Measurements from ENCODE around the gene SACM1L.

DNA sequence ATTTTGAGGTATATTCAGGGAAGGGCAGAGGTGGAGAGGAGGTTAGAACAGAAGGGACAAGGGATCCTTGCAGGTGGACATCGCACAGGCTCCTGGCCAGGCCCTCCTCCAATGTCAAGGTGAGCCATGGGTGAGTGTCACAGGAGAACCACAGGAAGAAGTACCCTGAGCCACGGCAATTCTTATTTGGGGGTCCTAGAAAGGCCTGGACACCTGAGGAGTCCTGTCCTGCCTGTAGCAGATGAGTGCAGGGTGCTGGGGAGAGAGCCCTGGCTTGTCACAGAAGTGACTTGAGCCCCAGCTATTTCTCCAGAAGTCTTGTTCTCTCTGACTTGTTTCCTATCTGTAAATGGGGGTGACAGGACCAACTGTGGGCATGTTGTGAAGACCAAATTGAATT is 102.8 kb downstream of the SACM1L start:
- TF ChIP-seq, protein P1, sequence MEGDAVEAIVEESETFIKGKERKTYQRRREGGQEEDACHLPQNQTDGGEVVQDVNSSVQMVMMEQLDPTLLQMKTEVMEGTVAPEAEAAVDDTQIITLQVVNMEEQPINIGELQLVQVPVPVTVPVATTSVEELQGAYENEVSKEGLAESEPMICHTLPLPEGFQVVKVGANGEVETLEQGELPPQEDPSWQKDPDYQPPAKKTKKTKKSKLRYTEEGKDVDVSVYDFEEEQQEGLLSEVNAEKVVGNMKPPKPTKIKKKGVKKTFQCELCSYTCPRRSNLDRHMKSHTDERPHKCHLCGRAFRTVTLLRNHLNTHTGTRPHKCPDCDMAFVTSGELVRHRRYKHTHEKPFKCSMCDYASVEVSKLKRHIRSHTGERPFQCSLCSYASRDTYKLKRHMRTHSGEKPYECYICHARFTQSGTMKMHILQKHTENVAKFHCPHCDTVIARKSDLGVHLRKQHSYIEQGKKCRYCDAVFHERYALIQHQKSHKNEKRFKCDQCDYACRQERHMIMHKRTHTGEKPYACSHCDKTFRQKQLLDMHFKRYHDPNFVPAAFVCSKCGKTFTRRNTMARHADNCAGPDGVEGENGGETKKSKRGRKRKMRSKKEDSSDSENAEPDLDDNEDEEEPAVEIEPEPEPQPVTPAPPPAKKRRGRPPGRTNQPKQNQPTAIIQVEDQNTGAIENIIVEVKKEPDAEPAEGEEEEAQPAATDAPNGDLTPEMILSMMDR (IDR thresholded peaks at IDR 0.05) = no peak
- TF ChIP-seq, protein P2, sequence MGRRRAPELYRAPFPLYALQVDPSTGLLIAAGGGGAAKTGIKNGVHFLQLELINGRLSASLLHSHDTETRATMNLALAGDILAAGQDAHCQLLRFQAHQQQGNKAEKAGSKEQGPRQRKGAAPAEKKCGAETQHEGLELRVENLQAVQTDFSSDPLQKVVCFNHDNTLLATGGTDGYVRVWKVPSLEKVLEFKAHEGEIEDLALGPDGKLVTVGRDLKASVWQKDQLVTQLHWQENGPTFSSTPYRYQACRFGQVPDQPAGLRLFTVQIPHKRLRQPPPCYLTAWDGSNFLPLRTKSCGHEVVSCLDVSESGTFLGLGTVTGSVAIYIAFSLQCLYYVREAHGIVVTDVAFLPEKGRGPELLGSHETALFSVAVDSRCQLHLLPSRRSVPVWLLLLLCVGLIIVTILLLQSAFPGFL (CRISPR knock-in tag; IDR thresholded peaks at IDR 0.05; ENCODE audit: borderline replicate concordance) = no peak
- TF ChIP-seq TEAD4 (CRISPR knock-in tag; IDR thresholded peaks at IDR 0.05) (no peak), ZNF121 (CRISPR knock-in tag; IDR thresholded peaks at IDR 0.05) (no peak), CREM (CRISPR knock-in tag; IDR thresholded peaks at IDR 0.05) (no peak), GABPB1 (CRISPR knock-in tag; IDR thresholded peaks at IDR 0.05) (no peak), CREB1 (CRISPR knock-in tag; IDR thresholded peaks at IDR 0.05) (no peak), RORB (CRISPR knock-in tag; IDR thresholded peaks at IDR 0.05) (no peak), JUN (CRISPR knock-in tag; IDR thresholded peaks at IDR 0.05) (no peak), TEAD1 (CRISPR knock-in tag; IDR thresholded peaks at IDR 0.05) (no peak), ZNF671 (CRISPR knock-in tag; IDR thresholded peaks at IDR 0.05) (no peak)
- TF ChIP-seq, protein P3, sequence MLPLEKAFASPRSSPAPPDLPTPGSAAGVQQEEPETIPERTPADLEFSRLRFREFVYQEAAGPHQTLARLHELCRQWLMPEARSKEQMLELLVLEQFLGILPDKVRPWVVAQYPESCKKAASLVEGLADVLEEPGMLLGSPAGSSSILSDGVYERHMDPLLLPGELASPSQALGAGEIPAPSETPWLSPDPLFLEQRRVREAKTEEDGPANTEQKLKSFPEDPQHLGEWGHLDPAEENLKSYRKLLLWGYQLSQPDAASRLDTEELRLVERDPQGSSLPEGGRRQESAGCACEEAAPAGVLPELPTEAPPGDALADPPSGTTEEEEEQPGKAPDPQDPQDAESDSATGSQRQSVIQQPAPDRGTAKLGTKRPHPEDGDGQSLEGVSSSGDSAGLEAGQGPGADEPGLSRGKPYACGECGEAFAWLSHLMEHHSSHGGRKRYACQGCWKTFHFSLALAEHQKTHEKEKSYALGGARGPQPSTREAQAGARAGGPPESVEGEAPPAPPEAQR (CRISPR knock-in tag; IDR thresholded peaks at IDR 0.05) = no peak
